HUDEP-2 (cell line): ENCODE measurements around the gene ENKUR.

ENCODE experiments used
- DNase-seq, 76 experiments: peaks; one replicate each; lab custom pipeline; 2025; ENCODE audit not compliant: unreplicated experiment in 76 of 76; lab: John Stamatoyannopoulos, UW

Gene ENKUR

DNA sequence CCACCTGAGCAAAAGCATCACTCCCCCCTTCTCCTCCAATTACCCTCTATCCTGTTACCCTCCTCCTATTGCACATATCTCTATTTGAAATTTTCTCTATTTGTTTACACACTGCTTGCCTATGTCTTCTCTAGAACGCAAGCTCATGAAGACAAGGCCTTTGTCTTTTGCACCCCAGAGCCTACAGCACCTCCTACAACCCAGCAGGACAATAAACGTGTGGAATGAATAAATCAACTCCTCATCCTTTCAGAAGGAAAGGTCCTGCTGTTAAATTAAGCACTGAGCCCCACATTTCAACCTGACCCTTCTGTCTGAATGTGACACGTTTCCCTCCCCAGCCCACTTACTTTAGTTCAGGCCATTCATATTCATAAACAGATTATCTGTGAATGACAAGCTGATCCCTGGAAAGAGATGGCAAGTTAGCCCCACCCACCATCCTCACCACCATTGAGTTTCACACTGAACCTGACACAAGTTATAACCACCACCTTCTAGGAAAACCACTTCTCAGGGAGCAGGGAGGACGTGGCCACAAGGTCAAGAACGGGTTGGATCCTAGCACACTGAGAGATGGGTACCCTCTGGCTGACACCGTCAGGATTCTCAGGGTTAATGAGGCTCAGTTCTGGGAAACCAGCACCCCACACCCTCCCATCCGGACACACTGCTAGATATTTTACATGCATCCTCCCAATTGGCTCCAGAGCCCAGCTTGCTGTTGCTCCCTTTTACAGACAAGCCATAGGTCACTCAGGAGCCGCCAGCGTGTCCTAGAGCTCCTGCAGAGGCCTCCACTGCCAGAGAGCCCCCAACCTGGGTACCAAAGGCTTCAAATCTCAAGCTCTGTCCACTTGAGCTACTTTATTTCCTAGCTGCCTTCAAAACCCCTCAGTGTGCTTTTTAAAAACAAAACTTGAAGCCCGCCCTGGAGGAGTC, 64.5 kb downstream of the ENKUR start:
- no peak for DNase-seq

DNA sequence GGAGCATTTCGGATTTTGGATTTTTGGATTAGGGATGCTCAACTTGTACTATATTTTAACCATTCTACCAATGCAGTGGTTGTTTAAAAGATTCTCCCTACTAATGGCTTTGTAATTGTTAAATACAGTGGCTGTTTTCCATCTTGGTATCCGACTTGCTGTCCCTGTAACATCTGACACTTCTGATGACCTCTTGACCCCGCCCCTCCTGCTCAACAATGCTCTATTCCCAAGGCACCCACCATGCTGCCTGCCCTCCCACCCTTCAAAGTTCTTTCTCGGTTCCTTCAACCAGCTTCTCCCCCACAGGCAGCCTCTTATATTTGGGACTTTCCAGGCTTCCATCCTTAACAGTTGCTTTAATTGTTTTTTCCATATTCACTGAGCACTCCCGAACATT, 65.5 kb downstream of the ENKUR start:
- DNase-seq, result no peak

DNA sequence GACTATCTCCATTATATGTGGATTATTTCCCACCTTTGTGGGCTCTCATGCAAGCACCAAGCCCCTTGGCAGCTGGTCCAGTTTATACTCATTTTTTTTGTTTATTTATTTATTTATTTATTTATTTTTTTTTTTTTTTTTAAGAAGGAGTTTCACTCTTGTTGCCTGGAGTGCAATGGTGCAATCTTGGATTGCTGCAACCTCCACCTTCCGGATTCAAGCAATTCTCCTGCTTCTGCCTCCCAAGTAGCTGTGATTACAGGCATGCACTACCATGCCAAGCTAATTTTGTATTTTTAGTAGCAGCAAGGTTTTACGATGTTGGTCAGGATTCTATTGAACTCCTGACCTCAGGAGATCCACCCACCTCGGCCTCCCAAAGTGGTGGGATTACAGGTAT, 66.3 kb downstream of the ENKUR start:
- DNase-seq, result no peak

DNA sequence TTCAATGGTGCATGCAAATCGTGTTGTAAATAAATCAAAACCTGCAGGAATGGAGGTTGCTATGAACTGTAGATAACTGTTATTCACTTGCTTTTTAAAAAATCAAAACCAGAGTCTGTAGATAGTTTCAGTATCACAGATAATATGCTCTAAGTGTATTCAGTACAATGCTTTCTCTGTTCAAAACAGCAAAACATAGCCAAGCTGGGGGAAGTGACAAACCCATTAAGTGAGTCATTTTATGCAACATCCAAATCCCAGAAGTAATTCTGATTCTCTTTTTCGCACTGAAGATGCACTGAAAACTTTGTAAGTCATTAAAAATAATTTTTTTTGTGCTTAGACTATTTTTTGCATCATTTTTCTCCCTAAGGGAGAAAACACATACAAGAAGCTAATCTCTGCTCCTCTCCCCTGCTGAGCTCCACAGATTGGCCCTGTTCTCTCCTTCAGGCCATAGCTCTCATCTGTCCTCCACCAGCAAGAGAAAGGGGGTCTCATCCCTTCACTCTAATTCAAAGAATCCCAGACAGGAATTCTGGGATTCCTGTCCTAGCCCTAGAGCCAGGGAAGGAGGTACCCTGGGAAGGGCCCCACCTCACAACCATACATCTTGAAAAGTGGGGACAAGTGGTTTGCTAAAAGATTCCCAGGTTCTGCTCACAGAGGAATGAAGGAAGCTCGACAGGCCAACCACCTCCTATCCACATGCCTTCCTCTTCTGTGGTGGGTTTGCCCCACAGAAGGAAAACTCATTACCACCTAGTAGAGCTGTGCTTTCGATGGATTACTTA, 68.5 kb downstream of the ENKUR start:
- DNase-seq, result no peak

DNA sequence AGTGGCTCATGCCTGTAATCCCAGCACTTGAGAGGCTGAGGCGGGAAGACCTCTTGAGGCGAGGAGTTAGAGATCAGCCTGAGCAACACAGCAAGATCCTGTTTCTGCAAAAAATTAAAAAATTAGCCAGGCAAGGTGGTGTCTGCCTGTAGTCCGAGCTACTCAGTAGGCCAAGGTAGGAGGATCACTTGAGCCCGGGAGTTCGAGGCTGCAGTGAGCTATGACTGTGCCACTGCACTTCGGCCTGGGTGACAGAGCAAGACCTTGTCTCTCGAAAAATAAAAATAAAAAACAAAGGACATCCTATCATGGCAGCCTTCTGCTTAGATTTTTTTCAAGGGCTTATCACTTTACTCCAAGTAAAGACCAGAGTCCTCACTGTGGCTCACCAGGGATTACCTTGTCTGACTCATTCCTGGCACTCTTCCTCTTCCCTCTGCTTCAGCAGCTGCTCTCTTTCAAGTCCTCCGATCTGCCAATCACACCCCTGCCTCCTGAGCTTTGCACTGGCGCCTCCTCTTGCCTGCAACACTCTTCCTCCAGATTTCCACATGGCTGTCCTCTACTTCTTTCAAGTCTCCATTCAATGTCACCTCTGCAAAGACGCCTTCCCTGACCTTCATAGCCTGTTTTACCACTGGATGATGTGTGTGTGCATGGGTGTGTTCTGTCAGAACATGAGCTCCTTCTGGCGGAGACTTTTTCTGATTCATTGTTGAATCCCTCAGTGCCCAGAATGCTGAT, 71.3 kb downstream of the ENKUR start:
- DNase-seq, result no peak

DNA sequence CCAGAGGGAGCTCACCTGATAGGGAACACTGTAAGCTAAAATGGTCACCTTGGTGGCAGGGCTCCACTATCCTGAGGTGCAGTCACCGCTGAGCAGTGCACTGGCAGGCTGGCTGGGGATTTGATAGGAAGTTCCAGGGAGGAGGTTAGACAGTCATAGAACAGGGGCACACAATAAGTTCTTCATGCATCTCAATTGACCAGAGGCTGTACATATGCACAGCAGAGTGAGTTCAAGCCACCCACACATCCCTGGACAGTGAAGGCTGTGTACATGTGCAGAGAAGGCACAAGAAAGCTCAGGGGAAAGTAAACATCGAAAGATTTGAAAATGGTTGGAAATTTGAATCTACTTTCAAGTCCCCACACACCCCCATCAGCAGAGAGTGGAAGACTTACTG, 77.4 kb downstream of the ENKUR start:
- DNase-seq, result no peak

DNA sequence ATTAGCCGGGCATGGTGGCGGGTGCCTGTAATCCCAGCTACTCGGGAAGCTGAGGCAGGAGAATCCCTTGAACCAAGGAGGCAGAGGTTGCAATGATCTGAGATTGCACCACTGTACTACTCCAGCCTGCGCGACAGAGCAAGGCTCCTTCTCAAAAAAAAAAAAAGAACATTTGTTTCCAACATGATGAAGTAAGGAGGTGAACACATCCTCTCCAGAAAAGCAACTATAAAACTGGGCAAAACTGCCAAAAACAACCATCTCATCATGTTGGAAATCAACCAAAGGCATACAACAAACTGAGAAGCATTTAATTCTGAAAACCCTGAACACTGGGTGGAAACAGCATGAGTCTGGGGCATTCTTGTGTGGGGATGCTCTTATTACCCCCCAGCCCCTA, 77.9 kb downstream of the ENKUR start:
- no peak for DNase-seq

DNA sequence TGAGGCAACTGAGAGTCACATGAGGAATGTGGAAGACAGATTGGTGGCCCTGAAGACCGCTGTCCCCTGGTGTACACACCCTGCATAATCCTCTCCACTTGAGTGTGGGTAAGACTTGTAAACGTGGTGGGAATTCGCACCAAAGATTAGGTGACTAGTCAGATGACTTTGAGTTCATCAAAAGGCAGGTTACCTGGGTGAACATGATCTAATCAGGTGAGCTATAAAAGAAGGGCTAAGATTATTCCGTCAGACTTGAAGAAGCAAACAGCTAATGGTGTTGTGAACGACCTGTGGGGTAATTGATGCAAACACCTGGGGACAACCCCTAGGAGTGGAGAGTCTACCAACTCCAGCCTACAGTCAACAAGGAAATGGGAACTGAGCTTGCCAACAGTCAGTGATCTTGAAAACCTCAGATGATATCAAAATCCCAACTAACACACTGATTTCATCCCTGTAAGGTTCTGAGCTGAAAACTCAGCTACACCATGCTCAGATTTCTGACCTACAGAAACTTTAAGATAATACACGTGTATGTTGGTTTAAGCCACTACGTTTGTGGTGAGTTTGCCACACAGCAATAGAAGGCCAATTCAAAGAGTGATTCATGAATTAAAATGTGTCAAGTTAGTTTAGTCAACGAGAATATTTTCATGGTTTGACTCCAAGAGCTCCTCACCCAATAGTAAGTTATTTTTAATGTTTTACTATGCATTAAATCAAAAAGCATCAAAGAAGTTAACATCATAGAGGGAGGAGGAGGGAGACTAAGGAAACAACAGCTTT, 80.3 kb downstream of the ENKUR start:
- no peak for DNase-seq
